SU-DHL-6 (cell line): ENCODE data around the gene FIGNL2.

Experiments
- H2AFZ ChIP-seq: fragments of 200-600 bp; sonication (generic); 2 replicates; pipeline ENCODE4 v1.6.1; 2014; ENCODE audit warnings: low read depth, mild to moderate bottlenecking, moderate library complexity, mixed read lengths, antibody characterized with exemption, low read length; ENCODE audit not compliant: severe bottlenecking
- H3F3A ChIP-seq: fragments of 200-600 bp; shearing (Covaris generic); 2 replicates; pipeline ENCODE4 v1.6.0; 2016; ENCODE audit warnings: antibody characterized with exemption, mild to moderate bottlenecking; ENCODE audit not compliant: insufficient read depth
- H3K27ac ChIP-seq: fragments of 200-600 bp; sonication (generic); 2 replicates; pipeline ENCODE4 v1.5.1; 2016; ENCODE audit warnings: low read depth, mild to moderate bottlenecking, low read length, moderate library complexity, mixed read lengths
- H3K27me3 ChIP-seq: fragments of 200-600 bp; sonication (generic), shearing (Covaris generic); 2 replicates; pipeline ENCODE4 v1.6.0; 2014; ENCODE audit warnings: mild to moderate bottlenecking, low read length
- H3K36me3 ChIP-seq: fragments of 200-600 bp; sonication (generic); 2 replicates; pipeline ENCODE4 v1.6.1; 2014; ENCODE audit warnings: mild to moderate bottlenecking, low read length, mixed read lengths
- H3K4me2 ChIP-seq: fragments of 300-600, 200-600 bp; shearing (Covaris generic), sonication (generic); 2 replicates; pipeline ENCODE4 v1.6.0; 2014; ENCODE audit warnings: low read length, low read depth, mild to moderate bottlenecking; ENCODE audit not compliant: poor library complexity, severe bottlenecking
- H3K4me3 ChIP-seq: fragments of 200-600 bp; sonication (generic); 2 replicates; pipeline ENCODE4 v1.5.1; 2014; ENCODE audit warnings: antibody characterized with exemption, low read length, mild to moderate bottlenecking, mixed read lengths; ENCODE audit not compliant: insufficient read depth, poor library complexity, severe bottlenecking
- H3K79me2 ChIP-seq: fragments of 200-600 bp; sonication (generic); 2 replicates; pipeline ENCODE4 v1.6.1; 2014; ENCODE audit warnings: mild to moderate bottlenecking, low read length, moderate library complexity; ENCODE audit not compliant: insufficient read depth
- H3K9ac ChIP-seq: fragments of 200-600 bp; sonication (generic); 2 replicates; pipeline ENCODE4 v1.7.0; 2014; ENCODE audit warnings: mild to moderate bottlenecking, low read length
- H3K9me2 ChIP-seq: fragments of 200-600 bp; sonication (generic); replicated peaks from 2 replicates; pipeline ENCODE4 v1.6.1; 2014; ENCODE audit warnings: low read length; ENCODE audit not compliant: insufficient read depth
- H3K9me3 ChIP-seq: fragments of 200-600 bp; sonication (generic); 2 replicates; pipeline ENCODE4 v1.6.1; 2014; ENCODE audit warnings: low read length, mixed read lengths; ENCODE audit not compliant: insufficient read depth
- H4K20me1 ChIP-seq: fragments of 200-600 bp; sonication (generic); 2 replicates; pipeline ENCODE4 v1.6.1; 2014; ENCODE audit warnings: low read depth, mild to moderate bottlenecking, antibody characterized with exemption, low read length, moderate library complexity, mixed read lengths
- EZH2phosphoT487 ChIP-seq: fragments of 200-600 bp; sonication (generic), shearing (Covaris generic); conservative IDR thresholded peaks from 2 replicates; pipeline ENCODE4 v1.6.1; 2018; ENCODE audit warnings: mild to moderate bottlenecking, antibody characterized with exemption, low read length, moderate library complexity, mixed read lengths
- TF ChIP-seq, protein P1 (sequence below): fragments of 200-600 bp; sonication (generic); IDR thresholded peaks from one replicate; pipeline ENCODE4 v1.5.1; 2017; ENCODE audit warnings: antibody characterized with exemption, mild to moderate bottlenecking, low read length, moderate library complexity; ENCODE audit not compliant: insufficient read depth, poor library complexity, severe bottlenecking

Gene FIGNL2

DNA sequence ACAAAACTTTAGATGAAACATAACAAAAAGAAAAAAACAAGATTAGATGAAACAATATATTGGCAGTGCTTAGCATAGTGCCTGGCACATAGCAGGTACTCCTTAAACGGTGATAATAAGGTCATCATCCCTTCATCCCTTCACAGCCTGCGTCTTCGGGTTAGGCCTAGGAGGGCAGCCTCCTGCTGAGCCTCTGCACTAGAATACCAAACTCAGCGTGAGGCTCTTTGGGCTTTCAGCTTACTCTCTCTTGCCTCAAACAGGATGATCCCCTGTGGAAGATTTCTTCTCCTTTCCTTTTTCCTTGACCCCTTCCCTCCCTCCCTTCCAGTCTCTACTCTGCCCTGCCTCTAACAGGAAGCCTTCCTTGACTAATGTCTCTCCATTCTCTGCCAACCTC, 14.4 kb upstream of the FIGNL2 start:
- Histone ChIP-seq H3K9ac (no peak overlapping the region), H3F3A (no peaks in the 10 kb centered on the region), H3K27ac (no peak overlapping the region), H3K4me2 (no peak overlapping the region), H2AFZ (no peak overlapping the region), H3K9me2 (no peaks in the 10 kb centered on the region), H3K79me2 (no peaks in the 10 kb centered on the region), H3K4me3 (no peak overlapping the region), H4K20me1 (no peaks in the 10 kb centered on the region), H3K9me3 (no peaks in the 10 kb centered on the region), H3K36me3 (no peaks in the 10 kb centered on the region), H3K27me3 (no peaks in the 10 kb centered on the region)
- TF ChIP-seq, protein P1, sequence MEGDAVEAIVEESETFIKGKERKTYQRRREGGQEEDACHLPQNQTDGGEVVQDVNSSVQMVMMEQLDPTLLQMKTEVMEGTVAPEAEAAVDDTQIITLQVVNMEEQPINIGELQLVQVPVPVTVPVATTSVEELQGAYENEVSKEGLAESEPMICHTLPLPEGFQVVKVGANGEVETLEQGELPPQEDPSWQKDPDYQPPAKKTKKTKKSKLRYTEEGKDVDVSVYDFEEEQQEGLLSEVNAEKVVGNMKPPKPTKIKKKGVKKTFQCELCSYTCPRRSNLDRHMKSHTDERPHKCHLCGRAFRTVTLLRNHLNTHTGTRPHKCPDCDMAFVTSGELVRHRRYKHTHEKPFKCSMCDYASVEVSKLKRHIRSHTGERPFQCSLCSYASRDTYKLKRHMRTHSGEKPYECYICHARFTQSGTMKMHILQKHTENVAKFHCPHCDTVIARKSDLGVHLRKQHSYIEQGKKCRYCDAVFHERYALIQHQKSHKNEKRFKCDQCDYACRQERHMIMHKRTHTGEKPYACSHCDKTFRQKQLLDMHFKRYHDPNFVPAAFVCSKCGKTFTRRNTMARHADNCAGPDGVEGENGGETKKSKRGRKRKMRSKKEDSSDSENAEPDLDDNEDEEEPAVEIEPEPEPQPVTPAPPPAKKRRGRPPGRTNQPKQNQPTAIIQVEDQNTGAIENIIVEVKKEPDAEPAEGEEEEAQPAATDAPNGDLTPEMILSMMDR: no peak
- TF ChIP-seq EZH2phosphoT487: no peak

DNA sequence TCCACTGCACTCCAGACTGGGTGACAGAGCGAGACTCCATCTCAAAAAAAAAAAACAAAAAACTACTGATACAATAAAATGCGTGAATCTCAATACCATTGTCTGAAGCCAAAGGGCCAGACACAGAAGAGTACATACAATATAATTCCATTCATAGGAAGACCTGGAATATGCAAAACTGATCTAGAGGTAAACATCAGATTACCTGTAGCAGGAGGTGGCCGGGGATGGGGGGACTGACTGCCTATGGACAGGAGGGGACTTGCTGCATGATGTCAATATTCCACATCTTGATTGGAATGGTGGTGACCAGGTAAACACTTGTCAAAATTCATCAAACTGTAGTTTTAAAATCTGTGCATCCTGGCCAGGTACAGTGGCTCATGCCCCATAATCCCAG, 12.5 kb upstream of the FIGNL2 start:
- Histone ChIP-seq H3K9me2 (no peaks in the 10 kb centered on the region), H3K4me2 (no peak overlapping the region), H3K79me2 (no peaks in the 10 kb centered on the region)

DNA sequence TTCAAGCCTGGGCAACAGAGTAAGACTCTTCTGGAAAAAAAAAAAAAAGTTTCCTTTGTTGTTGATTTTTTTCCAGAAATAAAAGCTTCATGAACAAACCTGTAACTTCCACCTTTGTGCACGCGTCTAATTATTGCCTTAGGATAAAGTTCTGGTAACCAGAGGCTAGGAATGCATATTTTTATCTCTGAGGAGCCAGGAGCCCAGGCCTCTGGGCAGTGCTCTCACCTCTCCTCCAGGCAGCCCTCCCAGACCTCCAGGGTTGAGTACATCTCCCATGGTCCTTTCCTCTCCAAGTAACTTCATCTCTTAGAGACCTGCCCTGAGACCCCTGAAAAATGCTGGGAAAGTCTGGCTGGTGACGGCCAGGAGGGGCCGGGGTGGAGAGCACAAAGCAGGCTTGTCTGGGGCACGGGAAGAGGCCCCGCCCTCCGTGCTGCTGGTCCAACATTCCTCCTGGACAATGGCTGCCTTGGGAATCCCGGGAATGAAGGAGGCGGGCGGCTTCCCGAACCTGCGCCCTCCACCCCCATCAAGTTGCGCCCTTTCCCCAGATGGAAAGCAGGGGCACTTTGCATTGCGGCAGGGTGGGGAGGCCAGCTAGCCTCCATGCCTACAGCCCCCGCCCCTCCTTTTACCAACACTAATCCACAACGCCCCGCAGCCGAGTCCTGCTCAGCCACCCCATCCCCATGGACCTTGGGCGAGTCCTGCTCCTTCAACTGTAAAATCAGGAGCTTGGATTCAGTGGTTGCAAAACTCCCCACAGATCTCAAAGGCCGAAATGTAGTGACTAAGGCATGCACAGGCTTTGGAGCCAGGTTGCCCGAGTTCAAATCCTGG, 7.3 kb upstream of the FIGNL2 start:
- no peaks in the 10 kb centered on the region for H3K9me2 ChIP-seq
- H3K9me3 ChIP-seq: no peaks in the 10 kb centered on the region
- no peak for TF ChIP-seq EZH2phosphoT487
- H3K36me3 ChIP-seq: no peaks in the 10 kb centered on the region
- H3F3A ChIP-seq: no peaks in the 10 kb centered on the region
- no peak overlapping the region for H2AFZ ChIP-seq
- no peaks in the 10 kb centered on the region for H3K27me3 ChIP-seq
- H3K4me2 ChIP-seq: no peak overlapping the region
- no peaks in the 10 kb centered on the region for H4K20me1 ChIP-seq
- H3K27ac ChIP-seq: no peak overlapping the region
- no peak overlapping the region for H3K9ac ChIP-seq
- H3K79me2 ChIP-seq: no peaks in the 10 kb centered on the region
- H3K4me3 ChIP-seq: no peak overlapping the region

More for the DNA sequence above, 12.5 kb upstream of the FIGNL2 start:
- no peaks in the 10 kb centered on the region for H3K27me3 ChIP-seq
- no peak overlapping the region for H3K4me3 ChIP-seq
- H2AFZ ChIP-seq: no peak overlapping the region
- TF ChIP-seq, protein P1: no peak
- TF ChIP-seq EZH2phosphoT487: no peak
- no peaks in the 10 kb centered on the region for H3K9me3 ChIP-seq
- H3K36me3 ChIP-seq: no peaks in the 10 kb centered on the region
- H3K9ac ChIP-seq: no peak overlapping the region
- H3K27ac ChIP-seq: no peak overlapping the region
- no peaks in the 10 kb centered on the region for H3F3A ChIP-seq
- H4K20me1 ChIP-seq: no peaks in the 10 kb centered on the region
